GM12875 (cell line): ENCODE measurements around the gene FAM117B.

Experiments used
- H3K4me3 ChIP-seq: one replicate; pipeline ENCODE4 v1.5.1; 2011; ENCODE audit warnings: low read depth, low read length, control low read depth
- TF ChIP-seq, protein P1 (sequence below): IDR thresholded peaks from 2 replicates; pipeline ENCODE4 v1.5.1; 2011; ENCODE audit warnings: low read depth, mild to moderate bottlenecking, control low read depth, inconsistent platforms, low read length, moderate library complexity, borderline replicate concordance; ENCODE audit not compliant: insufficient read depth

FAM117B gene

DNA sequence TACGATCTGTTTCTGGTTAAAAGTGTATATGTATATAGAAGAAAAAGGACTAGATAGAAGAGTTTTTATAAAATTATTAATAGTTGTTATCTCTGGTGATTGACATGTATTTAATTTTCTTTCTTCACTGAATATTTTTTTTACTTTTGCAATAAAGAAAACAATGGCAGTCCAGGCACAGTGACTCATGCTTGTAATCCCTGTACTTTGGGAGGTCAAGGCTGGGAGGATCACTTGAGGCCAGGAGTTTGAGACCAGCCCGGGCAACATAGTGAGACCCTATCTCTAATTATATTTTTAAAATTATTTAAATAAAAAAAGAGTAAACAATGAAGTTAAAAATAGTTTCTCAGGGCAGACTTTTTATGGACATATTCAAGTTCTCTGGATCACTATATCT lies 114.7 kb downstream of the FAM117B start:
- no peak overlapping the region for H3K4me3 ChIP-seq
- TF ChIP-seq, protein P1, sequence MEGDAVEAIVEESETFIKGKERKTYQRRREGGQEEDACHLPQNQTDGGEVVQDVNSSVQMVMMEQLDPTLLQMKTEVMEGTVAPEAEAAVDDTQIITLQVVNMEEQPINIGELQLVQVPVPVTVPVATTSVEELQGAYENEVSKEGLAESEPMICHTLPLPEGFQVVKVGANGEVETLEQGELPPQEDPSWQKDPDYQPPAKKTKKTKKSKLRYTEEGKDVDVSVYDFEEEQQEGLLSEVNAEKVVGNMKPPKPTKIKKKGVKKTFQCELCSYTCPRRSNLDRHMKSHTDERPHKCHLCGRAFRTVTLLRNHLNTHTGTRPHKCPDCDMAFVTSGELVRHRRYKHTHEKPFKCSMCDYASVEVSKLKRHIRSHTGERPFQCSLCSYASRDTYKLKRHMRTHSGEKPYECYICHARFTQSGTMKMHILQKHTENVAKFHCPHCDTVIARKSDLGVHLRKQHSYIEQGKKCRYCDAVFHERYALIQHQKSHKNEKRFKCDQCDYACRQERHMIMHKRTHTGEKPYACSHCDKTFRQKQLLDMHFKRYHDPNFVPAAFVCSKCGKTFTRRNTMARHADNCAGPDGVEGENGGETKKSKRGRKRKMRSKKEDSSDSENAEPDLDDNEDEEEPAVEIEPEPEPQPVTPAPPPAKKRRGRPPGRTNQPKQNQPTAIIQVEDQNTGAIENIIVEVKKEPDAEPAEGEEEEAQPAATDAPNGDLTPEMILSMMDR: no peak

DNA sequence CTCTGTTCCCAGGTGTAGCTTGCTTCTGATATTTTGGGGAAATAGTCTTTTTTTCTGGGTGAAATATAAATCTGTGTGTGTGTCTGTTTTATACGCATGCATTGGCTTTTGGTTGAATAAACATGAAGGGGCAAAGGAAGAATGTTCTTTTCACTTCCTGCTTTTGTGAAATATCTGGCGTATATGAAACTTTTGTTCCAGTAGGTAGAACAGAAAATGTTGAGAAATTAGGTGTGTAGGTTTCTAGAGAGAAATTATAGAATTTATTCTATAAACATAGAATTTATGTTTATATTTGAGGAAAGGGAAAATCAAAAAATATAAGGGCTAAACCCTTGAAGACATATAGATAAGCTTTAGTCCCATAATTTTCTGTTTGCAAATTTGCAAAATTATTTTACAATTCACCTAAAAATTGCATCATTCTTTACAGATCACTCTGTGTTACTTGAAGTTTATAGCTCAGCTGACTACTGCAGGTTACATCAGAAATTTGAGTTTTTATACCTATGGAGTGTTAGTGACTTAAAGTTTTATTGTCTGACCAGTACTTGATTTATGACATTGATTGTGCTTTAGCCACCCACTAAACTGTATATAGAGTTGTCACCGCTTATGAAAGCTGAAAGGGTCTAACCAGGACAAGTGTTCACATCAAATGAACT lies 116.1 kb downstream of the FAM117B start:
- TF ChIP-seq, protein P1: no peak
- no peak overlapping the region for H3K4me3 ChIP-seq

DNA sequence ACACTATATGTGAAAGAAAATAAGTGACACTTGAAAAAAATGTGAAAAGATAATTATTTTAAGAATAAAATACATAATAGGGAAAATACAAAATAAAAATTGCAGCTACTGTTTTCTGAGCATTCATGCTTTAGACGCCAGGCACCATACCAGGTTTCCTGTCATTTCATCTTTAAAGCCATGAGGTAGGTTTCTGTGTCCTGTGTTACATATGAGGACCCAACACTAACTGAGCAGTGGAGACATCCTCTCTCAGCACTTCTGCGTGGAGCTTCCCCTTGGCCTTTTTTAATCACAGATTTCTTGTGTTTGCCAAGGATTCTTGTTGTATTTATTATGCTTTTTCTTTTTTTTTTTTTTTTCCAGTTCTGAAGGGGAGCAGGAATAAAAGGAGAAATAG lies 117.3 kb downstream of the FAM117B start:
- TF ChIP-seq, protein P1: no peak
- no peak overlapping the region for H3K4me3 ChIP-seq

DNA sequence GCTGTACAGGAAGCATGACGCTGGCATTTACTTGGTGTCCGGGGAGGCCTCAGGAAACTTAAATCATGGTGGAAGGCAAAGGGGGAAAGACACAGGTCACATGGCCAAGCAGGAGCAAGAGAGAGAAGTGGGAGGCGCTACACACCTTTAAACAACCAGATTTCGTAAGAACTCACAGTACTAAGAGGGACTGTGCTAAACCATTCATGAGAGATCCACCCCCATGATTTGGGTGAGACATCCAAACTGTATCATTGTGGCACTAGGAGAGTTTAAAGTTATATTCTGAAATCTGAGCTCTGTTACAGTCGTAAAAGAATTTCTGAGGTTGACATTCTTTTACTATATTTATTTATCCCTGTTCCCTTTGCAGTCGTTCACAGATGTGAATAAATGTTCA lies 120.2 kb downstream of the FAM117B start:
- H3K4me3 ChIP-seq: no peak overlapping the region
- TF ChIP-seq, protein P1: no peak

DNA sequence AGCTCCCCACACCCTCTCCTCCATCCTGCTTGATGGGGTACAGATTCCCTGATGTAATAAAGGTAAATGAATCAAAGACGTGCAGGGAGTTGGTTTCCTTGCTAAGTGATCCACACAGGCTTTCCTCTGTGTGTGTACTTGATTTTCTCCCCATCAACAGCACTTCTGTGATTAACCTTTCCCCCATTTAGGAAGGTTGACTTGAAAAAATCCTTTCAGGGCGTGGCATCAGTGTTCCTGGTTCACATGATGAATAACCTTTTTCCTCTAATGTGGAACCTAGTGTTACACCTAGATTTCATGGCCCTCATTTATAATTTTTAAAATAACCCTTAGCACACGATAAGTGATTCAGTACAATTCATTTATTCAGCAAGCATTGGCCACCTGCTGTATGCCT lies 121.8 kb downstream of the FAM117B start:
- TF ChIP-seq, protein P1: no peak
- H3K4me3 ChIP-seq: no peak overlapping the region

DNA sequence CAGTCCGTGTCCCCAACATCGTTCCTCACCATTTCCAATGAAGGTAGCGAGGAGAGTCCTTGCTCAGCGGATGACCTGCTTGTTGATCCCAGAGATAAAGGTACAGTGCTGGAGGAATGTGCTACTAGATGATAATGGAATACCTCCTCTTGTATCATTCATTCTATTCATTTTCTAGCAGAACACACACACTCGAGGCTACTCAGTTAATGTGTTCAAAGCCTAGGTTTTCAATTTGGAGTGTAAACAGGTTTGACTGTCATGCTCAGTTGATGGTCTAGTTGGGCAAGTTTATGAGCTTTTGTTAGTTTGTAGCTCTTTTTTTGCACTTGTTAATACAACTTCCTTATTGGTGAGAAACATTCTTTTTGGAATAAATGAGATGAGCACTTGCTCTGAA lies 122.6 kb downstream of the FAM117B start:
- no peak overlapping the region for H3K4me3 ChIP-seq
- TF ChIP-seq, protein P1: no peak

DNA sequence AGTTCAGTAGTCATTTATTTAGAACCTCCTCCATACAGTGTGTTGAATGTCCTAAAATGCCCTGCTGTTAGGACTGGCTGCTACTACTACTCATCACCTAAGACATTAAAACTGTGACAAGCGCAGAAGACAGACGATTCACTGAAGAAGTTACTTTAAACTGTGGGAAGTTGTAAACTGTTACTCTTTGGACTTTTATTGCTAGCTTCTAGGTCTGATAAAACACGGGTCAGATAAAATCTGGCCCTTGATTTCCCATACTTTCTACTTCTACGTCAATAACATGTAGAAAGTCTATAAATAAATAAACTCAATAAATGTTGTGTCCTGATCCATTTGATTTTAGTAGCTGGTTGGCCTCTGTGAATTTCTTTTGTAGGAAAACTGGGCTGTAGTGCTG lies 123.4 kb downstream of the FAM117B start:
- TF ChIP-seq, protein P1: no peak
- H3K4me3 ChIP-seq: no peak overlapping the region
